Measurements from ENCODE around the gene EVPLL.
"Not testable (repeated sequence)": the region's sequence is repeated elsewhere in the genome, so short reads cannot be mapped to it uniquely, and the experiment has no call there.

Gene EVPLL

GRCh38 chr17:18377437-18378204 lies at the start of gene EVPLL:
TSS of gene EVPLL (plus strand) at chr17:18377778. CDS start at chr17:18380938, 3,160 bp downstream.
- no peak for DNase-seq (ENCODE audit: extremely low read depth in 1 of 2, low read depth in 1 of 2)

GRCh38 chr17:18328643-18329204 lies 48.9 kb upstream of the EVPLL start:
- DNase-seq (ENCODE audit: extremely low read depth in 1 of 2, low read depth in 1 of 2), result no peak

DNA sequence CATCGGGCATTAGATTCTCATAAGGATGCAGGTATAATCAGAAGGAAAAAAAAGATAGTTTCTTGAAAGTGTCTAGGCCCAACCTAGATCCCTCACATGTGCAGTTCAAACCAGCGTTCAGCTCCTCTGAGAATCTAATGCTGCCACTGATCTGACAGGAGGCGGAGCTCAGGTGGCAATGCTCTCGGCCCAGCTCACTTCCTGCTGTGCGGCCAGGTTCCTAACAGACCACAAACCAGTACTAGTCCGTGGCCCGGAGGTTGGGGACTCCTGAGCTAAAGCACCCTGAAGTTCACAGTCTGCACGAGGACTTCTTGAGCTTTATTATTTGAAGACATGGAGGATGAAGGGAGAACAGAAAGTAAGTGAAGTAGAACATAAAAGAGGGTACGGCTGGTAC lies 45.7 kb upstream of the EVPLL start:
- DNase-seq (ENCODE audit: extremely low read depth in 1 of 2, low read depth in 1 of 2), result no peak

DNA sequence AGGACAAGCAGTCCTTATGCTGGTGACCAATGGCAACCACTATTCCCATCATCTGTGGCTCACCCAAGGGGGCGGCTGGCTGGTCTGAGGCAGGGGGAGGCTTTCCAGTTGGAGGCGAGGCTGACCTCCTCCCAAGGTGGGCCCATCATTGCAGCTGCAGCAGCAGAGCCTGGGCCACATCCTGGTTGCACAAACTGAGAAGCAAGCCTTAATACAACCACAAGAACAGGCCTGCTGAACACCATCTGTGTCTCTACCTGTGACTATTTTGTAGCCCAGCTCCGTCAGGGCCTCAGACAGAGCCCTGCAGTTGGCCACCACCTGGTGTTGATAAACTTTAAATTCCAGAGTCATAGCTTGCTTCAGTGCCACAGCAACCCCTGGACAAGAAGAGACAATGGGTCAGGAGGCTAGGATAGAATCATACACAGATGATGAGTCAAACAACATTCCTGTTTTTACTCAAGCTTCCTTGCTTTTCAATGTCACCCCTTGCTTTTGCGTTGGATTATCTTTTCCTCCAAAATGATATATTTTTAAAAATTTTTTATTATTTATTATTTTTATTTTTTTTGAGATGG lies 44.6 kb upstream of the EVPLL start:
- no peak for DNase-seq (ENCODE audit: extremely low read depth in 1 of 2, low read depth in 1 of 2)

DNA sequence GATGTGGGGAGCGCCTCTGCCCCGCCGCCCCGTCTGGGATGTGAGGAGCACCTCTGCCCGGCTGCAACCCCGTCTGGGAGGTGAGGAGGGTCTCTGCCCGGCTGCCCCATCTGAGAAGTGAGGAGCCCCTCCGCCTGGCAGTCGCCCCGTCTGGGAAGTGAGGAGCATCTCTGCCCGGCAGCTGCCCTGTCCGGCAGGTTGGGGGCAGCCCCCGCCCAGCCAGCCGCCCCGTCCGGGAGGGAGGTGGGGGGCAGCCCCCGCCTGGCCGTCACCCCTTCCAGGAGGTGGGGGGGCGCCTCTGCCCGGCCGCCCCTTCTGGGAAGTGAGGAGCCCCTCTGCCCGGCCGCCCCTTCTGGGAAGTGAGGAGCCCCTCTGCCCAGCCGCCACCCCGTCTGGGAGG lies 39.4 kb upstream of the EVPLL start:
- not testable (repeated sequence) for DNase-seq (ENCODE audit: extremely low read depth in 1 of 2, low read depth in 1 of 2)

DNA sequence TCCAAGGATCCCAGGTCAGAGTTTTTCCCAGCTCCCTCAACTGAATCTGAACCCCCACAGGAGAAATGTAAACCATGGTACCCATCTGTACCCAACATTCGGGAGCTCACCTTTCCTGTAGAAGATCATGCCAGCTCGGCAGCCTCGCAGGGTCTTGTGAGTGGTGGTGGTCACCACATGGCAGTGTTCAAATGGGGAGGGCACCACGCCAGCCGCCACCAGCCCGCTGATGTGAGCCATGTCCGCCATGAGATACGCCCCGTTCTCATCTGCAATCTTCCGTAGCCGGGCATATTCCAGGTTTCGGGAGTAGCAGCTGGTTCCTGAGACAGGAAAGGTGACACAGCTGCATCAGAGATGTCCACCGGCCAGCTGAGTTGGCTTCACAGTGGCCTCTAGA lies 37.6 kb upstream of the EVPLL start:
- no peak for DNase-seq (ENCODE audit: extremely low read depth in 1 of 2, low read depth in 1 of 2)

GRCh38 chr17:18344021-18344420 lies 33.6 kb upstream of the EVPLL start:
- no peak for DNase-seq (ENCODE audit: extremely low read depth in 1 of 2, low read depth in 1 of 2)

GRCh38 chr17:18353541-18353940 lies 24.0 kb upstream of the EVPLL start:
- DNase-seq (ENCODE audit: extremely low read depth in 1 of 2, low read depth in 1 of 2), result no peak

DNA sequence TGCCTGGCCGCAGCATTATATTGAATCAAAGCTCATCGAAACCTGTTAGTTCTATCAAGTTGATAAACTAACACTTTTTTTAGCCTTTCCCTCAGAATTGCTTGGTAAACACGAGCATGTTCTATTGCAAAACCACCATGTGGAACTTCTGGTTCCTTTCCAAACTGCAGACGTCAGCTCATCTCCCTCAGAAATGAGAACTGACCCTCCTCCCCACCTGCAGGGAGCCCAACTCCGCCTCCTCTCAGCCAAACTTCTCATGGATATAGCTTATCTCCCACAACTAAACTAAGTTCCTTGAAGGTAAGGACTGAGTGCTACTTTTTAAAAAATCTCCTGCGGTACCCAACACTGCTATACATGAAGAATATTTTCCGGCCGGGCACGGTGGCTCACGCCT lies 21.0 kb upstream of the EVPLL start:
- no peak for DNase-seq (ENCODE audit: extremely low read depth in 1 of 2, low read depth in 1 of 2)

DNA sequence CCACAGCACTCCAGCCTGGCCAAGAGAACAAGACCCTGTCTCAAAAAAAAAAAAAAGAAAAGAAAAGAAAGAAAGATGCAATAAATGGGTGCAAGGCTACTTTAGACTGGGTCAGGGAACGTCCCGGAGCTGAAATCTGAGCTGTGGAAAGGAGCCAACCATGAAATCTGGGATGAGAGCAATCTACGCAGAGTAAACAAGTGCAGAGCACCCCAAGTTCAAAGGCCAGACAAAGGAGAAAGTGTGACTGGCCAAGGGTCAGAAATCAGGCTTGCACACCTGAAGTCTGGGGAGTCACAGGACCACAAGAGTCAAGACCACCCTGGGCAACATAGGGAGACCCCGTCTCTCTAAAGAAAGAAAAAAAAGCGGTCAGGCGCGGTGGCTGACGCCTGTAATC lies 17.1 kb upstream of the EVPLL start:
- DNase-seq (ENCODE audit: extremely low read depth in 1 of 2, low read depth in 1 of 2), result no peak

DNA sequence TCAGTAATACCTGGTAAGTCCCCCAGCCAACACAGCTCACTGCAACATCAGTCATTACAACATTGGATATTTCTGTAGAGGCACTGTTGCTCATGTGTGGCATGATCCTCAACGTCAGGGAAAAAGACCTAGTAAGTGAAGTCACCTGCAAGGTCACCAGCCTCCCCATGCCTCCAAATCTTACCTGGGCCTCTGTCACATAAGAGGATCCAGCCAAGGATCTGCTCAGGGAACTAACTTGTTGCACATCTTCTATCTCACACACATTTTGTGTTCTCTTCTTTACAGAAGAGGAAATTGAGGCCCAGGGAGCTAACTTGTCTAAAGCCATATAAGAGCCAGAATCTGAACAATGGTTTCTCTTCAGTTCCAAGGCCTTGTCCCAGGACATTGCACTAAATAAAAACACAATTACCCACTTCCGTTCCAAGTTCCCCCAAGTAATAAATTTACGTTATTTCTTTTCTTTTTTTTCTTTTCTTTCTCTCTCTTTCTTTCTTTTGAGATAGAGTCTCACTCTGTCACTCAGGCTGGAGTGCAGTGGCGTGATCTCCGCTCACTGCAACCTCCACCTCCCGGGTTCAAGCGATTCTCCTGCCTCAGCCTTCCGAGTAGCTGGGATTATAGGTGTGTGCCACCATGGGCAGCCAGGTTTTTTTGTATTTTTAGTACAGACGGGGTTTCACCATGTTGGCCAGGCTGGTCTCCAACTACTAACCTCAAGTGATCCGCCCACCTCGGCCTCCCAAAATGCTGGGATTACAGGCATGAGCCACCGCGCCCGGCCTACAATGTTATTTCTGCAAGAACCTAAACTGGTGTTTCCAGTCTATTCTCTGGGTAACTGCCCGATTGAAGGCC lies 15.5 kb upstream of the EVPLL start:
- DNase-seq (ENCODE audit: extremely low read depth in 1 of 2, low read depth in 1 of 2), result no peak

- DNase-seq (ENCODE audit: extremely low read depth in 1 of 2, low read depth in 1 of 2), result no peak
These were observed 14.9 kb upstream of the EVPLL start for GRCh38 chr17:18362698-18363100.

GRCh38 chr17:18363101-18364049 lies 14.2 kb upstream of the EVPLL start, which contains the start of gene SHMT1:
TSS of gene SHMT1 (minus strand) at chr17:18363550. CDS start at chr17:18355981, 7,569 bp downstream.
- peak; percentile 63 to 85 for DNase-seq (ENCODE audit: extremely low read depth in 1 of 2, low read depth in 1 of 2)

GRCh38 chr17:18364166-18364565 lies 13.4 kb upstream of the EVPLL start:
- DNase-seq (ENCODE audit: extremely low read depth in 1 of 2, low read depth in 1 of 2), result no peak

DNA sequence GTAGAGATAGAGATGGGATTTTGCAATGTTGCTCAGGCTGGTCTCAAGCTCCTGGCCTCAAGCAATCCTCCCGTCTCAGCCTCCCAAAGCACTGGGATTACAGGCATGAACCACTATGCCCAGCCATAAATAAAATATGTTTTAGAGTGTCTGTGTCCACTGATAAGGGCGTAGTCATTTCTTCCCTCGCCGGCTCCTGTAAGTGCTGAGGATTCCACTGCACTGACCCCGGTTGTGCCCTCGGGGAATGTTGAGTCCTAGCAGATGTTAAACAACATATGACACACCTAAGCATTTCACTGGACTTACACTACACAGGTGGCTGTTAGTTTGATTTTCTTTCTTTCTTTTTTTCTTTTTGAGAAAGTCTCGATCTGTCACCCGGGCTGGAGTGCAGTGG lies 8.6 kb upstream of the EVPLL start:
- DNase-seq (ENCODE audit: extremely low read depth in 1 of 2, low read depth in 1 of 2), result no peak

DNA sequence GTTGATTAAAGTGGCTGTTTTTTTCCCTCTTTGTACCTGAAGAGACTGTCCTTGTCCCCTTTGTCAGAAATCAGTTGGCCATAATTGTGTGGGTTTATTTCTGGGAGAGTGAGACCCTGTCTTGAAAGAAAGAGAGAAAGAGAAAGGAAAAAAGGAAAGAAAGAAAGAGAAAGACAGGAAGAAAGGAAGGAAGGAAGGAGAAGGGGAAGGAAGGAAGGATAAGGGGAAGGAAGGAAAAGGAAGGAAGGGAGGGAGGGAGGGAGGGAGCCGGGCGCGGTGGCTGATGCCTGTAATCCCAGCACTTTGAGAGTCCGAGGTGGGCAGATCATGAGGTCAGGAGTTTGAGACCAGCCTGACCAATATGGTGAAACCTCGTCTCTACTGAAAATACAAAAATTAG lies 6.8 kb upstream of the EVPLL start:
- DNase-seq (ENCODE audit: extremely low read depth in 1 of 2, low read depth in 1 of 2), result no peak

GRCh38 chr17:18371455-18371854 lies 6.1 kb upstream of the EVPLL start:
- no peak for DNase-seq (ENCODE audit: extremely low read depth in 1 of 2, low read depth in 1 of 2)

DNA sequence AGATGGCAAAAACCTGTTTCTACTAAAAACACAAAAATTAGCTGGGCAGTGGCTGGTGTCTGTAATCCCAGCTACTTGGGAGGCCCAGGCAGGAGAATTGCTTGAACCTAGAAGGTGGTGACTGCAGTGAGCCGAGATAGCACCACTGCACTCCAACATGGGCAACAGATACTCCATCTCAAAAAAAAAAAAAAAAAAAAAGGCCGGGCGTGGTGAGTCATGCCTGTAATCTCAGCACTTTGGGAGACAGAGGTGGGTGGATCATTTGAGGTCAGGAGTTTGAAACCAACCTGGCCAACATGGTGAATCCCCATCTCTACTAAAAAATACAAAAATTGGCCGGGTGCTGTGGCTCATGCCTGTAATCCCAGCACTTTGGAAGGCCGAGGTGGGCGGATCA lies 4.4 kb upstream of the EVPLL start:
- DNase-seq (ENCODE audit: extremely low read depth in 1 of 2, low read depth in 1 of 2), result not testable (repeated sequence)

GRCh38 chr17:18374216-18374615 lies 3.4 kb upstream of the EVPLL start:
- no peak for DNase-seq (ENCODE audit: extremely low read depth in 1 of 2, low read depth in 1 of 2)

DNA sequence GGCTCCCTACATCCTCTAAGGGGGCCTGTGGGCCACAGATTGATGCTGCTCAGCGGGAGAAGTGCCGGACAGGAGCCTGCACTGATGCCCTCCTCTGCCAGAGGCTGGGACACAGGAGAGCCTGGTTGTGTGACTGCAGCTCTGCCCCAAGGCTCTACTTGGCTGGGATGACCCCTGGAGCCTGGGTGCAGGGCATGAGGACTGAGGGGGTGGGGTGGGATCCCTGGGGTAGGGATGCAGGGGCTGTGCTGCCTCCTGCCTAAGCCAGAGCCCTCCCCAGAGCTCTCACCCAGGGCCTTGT lies 577 bp downstream of the EVPLL start:
- DNase-seq (ENCODE audit: extremely low read depth in 1 of 2, low read depth in 1 of 2), result no peak

Data from activated CD8-positive, alpha-beta memory T cell treated with anti-CD3 and anti-CD28 coated beads for 1 hour (primary cell).